Gastrocnemius medialis (tissue), 4 donors: ENCODE results near the gene MS4A3.

Source experiments
- CTCF ChIP-seq, 5 experiments: fragments of 450-650 bp in 3 of 5; fragments of 200-600 bp in 2 of 5; sonication (generic) in 2 of 5; IDR thresholded peaks in 4 of 5; conservative IDR thresholded peaks in 1 of 5; 1 replicate in 4 of 5; 2 replicates in 1 of 5; pipeline ENCODE4 v1.5.1; 2016 to 2019; ENCODE audit warnings: antibody characterized with exemption in 5 of 5, mild to moderate bottlenecking in 3 of 5, moderate library complexity in 3 of 5
- POLR2A ChIP-seq, 2 donors: fragments of 450-650 bp; IDR thresholded peaks; one replicate each; pipeline ENCODE4 v1.6.1; 2017; ENCODE audit warnings: antibody characterized with exemption in 2 of 2, mild to moderate bottlenecking in 2 of 2, moderate library complexity in 2 of 2

GRCh38 chr11:60016881-60017280 is 39.6 kb upstream of the MS4A3 start, which contains the start of gene OOSP4B:
- TF ChIP-seq CTCF (IDR thresholded peaks at IDR 0.05 in 4 of 5, conservative IDR thresholded peaks at IDR 0.05 in 1 of 5) = no peak
- TF ChIP-seq POLR2A (IDR thresholded peaks at IDR 0.05) = no peak
